Esophagus (tissue), 2 donors: ENCODE results near the gene ADAMTS17. TPM values are rescaled to one million over a fixed set of nuclear protein-coding genes. Genes with fewer than 3 reads are reported as not detected.

Source experiments
- H3K27ac ChIP-seq, 2 donors: one replicate each; pipeline ENCODE4 v1.5.1; 2013; ENCODE audit warnings: low read depth in 2 of 2, mild to moderate bottlenecking in 2 of 2, inconsistent platforms in 1 of 2, low read length in 1 of 2, moderate library complexity in 1 of 2
- H3K27me3 ChIP-seq, 2 donors: one replicate each; pipeline ENCODE4 v1.6.1; 2013; ENCODE audit warnings: low read length in 2 of 2, control low read depth in 1 of 2, mild to moderate bottlenecking in 1 of 2; ENCODE audit not compliant: insufficient read depth in 2 of 2, control insufficient read depth in 1 of 2
- H3K36me3 ChIP-seq, 2 donors: one replicate each; pipeline ENCODE4 v1.6.1; 2013; ENCODE audit warnings: low read length in 1 of 2; ENCODE audit not compliant: control insufficient read depth in 2 of 2, insufficient read depth in 2 of 2
- H3K4me1 ChIP-seq, 2 donors: one replicate each; pipeline ENCODE4 v1.6.1; 2013; ENCODE audit warnings: low read length in 1 of 2; ENCODE audit not compliant: control insufficient read depth in 2 of 2, insufficient read depth in 2 of 2
- H3K4me3 ChIP-seq, 2 donors: one replicate each; pipeline ENCODE4 v1.5.1; 2013; ENCODE audit warnings: low read length in 2 of 2, mild to moderate bottlenecking in 2 of 2, low read depth in 1 of 2, moderate library complexity in 1 of 2
- H3K9me3 ChIP-seq, 2 donors: one replicate each; pipeline ENCODE4 v1.6.1; 2013; ENCODE audit warnings: mild to moderate bottlenecking in 2 of 2, low read depth in 1 of 2, low read length in 1 of 2, moderate library complexity in 1 of 2; ENCODE audit not compliant: control insufficient read depth in 2 of 2, insufficient read depth in 1 of 2
- WGBS, 2 donors: extraction: QIAGEN DNeasy Blood & Tissue Kit; methylation state at CpG; one replicate each; pipeline ENCODE4 v1.1.7; 2013; 5-methylcytosine and 5-hydroxymethylcytosine counted together
- polyA plus RNA-seq, 2 donors: library from polyadenylated mRNA; stranded (reverse); fragments of 200-250 nt; gene quantifications; one replicate each; pipeline ENCODE4 v1.2.3, GENCODE V29; 2013
- donor health status: healthy with polysubstance abuse.
- donor health status: Bipolar disorder and iron deficiency.

Gene ADAMTS17
- polyA plus RNA-seq, 2 donors, result 2.1 to 6.9 TPM

GRCh38 chr15:100016632-100017031 lies 325.1 kb downstream of the ADAMTS17 start:
- peaks cover 2 to 3% of the 10 kb centered on the region in 2 donors for H3K4me1 ChIP-seq
- no peaks in the 10 kb centered on the region for H3K9me3 ChIP-seq
- H3K4me3 ChIP-seq, result no peak overlapping the region
- H3K27me3 ChIP-seq, result no peaks in the 10 kb centered on the region
- 79 to 80% methylated on average over 3 of the region's 3 CpGs for WGBS, 2 donors
- no peaks in the 10 kb centered on the region for H3K36me3 ChIP-seq
- no peak overlapping the region for H3K27ac ChIP-seq

DNA sequence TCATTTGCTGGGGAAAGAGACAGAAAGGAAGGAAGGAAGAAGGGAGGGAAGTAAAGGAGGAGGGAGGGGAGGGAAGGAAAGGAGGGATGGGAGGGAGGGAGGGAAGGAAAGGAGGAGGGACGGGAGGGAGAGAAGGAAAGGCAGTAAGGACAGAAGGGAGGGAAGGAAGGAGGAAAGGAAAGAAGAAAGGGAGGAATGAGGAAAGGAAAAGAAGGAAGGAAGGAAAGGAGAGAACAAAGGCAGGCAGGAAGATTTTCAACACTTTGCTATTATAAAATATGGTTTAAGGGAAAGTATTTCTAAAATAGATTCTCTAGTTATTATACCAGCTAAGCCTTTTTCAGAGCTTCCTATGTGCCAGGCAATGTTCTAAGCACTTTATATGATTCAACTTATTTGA lies 330.5 kb downstream of the ADAMTS17 start:
- Histone ChIP-seq H3K27ac (no peak overlapping the region), H3K9me3 (no peaks in the 10 kb centered on the region), H3K36me3 (no peaks in the 10 kb centered on the region), H3K27me3 (no peaks in the 10 kb centered on the region), H3K4me1 (no peaks in the 10 kb centered on the region), H3K4me3 (no peak overlapping the region)
- WGBS, 2 donors, result 75 to 80% methylated on average over 1 of the region's 1 CpG

DNA sequence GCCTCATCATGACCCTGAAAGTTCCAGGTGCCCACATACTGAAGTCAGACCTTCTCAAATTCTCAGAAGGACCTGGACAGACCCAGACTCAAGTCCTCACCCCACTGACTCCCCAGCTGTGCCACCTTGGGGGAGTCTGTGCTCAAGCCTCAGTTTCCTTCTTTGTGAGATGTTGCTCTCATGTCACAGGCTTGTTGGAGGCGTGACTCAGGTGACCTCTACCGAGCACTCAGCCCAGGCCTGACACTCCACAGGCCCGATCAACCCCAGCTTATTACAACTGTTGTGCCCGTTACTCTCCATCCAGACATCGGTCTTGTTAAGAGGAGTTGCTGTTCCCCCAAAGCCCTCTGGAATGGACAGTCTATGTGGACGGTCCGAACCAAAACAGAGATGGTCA lies 332.4 kb downstream of the ADAMTS17 start:
- WGBS, 2 donors, result 94 to 96% methylated on average over 7 of the region's 7 CpGs
- H3K27ac ChIP-seq, result no peak overlapping the region
- H3K27me3 ChIP-seq, result no peaks in the 10 kb centered on the region
- no peaks in the 10 kb centered on the region for H3K9me3 ChIP-seq
- H3K4me3 ChIP-seq, result no peak overlapping the region
- H3K4me1 ChIP-seq, result no peaks in the 10 kb centered on the region
- no peaks in the 10 kb centered on the region for H3K36me3 ChIP-seq

DNA sequence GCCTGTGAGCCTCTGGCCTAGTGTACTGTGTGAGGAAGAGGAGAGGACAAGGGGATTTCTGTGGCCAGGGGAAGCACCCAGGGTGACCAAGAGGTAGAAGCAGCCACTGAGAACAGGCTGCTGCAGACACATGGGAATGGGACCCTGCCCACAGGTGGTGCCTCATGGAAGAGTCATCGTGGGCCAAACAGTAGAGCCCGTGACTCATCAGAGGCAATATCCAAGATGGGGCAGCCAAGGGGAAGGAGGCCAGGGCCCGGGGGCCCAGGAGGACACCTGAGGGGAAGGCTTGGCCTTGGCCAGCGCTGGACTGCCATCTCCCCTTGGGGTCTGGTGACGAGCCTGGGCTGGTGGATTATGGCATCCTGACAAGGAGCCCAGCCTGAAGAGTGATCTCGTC lies 333.5 kb downstream of the ADAMTS17 start:
- H3K9me3 ChIP-seq, result no peaks in the 10 kb centered on the region
- no peaks in the 10 kb centered on the region for H3K36me3 ChIP-seq
- no peak overlapping the region for H3K4me3 ChIP-seq
- no peaks in the 10 kb centered on the region for H3K4me1 ChIP-seq
- no peak overlapping the region for H3K27ac ChIP-seq
- H3K27me3 ChIP-seq, result no peaks in the 10 kb centered on the region
- 62 to 72% methylated on average over 6 of the region's 6 CpGs for WGBS, 2 donors

- 94 to 95% methylated on average over 10 of the region's 10 CpGs for WGBS, 2 donors
- H3K27ac ChIP-seq, result no peak overlapping the region
- H3K9me3 ChIP-seq, result no peaks in the 10 kb centered on the region
- no peak overlapping the region for H3K4me3 ChIP-seq
- no peaks in the 10 kb centered on the region for H3K4me1 ChIP-seq
- no peaks in the 10 kb centered on the region for H3K27me3 ChIP-seq
- no peaks in the 10 kb centered on the region for H3K36me3 ChIP-seq
Observed at GRCh38 chr15:100007609-100008008, 334.2 kb downstream of the ADAMTS17 start.

GRCh38 chr15:100005715-100006114 lies 336.1 kb downstream of the ADAMTS17 start:
- H3K27ac ChIP-seq, result no peak overlapping the region
- 85 to 87% methylated on average over 5 of the region's 5 CpGs for WGBS, 2 donors
- H3K4me3 ChIP-seq, result no peak overlapping the region
- H3K9me3 ChIP-seq, result no peaks in the 10 kb centered on the region
- no peaks in the 10 kb centered on the region for H3K4me1 ChIP-seq
- no peaks in the 10 kb centered on the region for H3K27me3 ChIP-seq
- H3K36me3 ChIP-seq, result no peaks in the 10 kb centered on the region

DNA sequence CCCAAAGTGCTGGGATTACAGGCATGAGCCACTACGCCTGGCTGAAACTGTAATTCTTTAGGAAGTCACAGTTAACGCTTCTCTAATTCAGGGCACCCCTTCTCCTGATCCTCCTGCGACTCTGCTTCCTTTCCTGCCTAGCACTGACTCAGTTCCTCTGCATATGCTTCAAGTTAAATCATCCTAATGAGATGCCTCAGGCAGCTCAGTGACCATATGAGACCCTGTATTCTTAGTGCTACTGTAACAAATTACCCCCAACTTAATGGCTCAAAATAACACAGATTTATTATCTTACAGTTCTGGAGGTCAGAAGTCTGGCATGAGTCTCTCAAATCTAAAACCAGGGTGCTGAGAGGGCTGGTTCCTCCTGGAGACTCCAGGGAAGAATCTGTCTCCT lies 336.8 kb downstream of the ADAMTS17 start:
- Histone ChIP-seq H3K27ac (no peak overlapping the region), H3K36me3 (no peaks in the 10 kb centered on the region), H3K9me3 (no peaks in the 10 kb centered on the region), H3K4me1 (no peaks in the 10 kb centered on the region), H3K4me3 (no peak overlapping the region), H3K27me3 (no peaks in the 10 kb centered on the region)
- WGBS, 2 donors, result 86 to 95% methylated on average over 3 of the region's 3 CpGs

- 88 to 89% methylated on average over 17 of the region's 17 CpGs for WGBS, 2 donors
Observed at GRCh38 chr15:100002787-100003536, 338.8 kb downstream of the ADAMTS17 start.

GRCh38 chr15:100002086-100002620 lies 339.6 kb downstream of the ADAMTS17 start:
- no peak overlapping the region for H3K4me3 ChIP-seq
- WGBS, 2 donors, result 76 to 85% methylated on average over 16 of the region's 16 CpGs
- H3K27ac ChIP-seq, result no peak overlapping the region
- H3K27me3 ChIP-seq, result no peaks in the 10 kb centered on the region
- H3K36me3 ChIP-seq, result no peaks in the 10 kb centered on the region
- peaks cover 0 to 4% of the 10 kb centered on the region in 2 donors for H3K4me1 ChIP-seq
- no peaks in the 10 kb centered on the region for H3K9me3 ChIP-seq

More at GRCh38 chr15:100002787-100003536, 338.8 kb downstream of the ADAMTS17 start:
- H3K27me3 ChIP-seq, result no peaks in the 10 kb centered on the region
- H3K4me3 ChIP-seq, result no peak overlapping the region
- no peaks in the 10 kb centered on the region for H3K9me3 ChIP-seq
- H3K36me3 ChIP-seq, result no peaks in the 10 kb centered on the region
- no peak overlapping the region for H3K27ac ChIP-seq
- peaks cover 0 to 4% of the 10 kb centered on the region in 2 donors for H3K4me1 ChIP-seq

DNA sequence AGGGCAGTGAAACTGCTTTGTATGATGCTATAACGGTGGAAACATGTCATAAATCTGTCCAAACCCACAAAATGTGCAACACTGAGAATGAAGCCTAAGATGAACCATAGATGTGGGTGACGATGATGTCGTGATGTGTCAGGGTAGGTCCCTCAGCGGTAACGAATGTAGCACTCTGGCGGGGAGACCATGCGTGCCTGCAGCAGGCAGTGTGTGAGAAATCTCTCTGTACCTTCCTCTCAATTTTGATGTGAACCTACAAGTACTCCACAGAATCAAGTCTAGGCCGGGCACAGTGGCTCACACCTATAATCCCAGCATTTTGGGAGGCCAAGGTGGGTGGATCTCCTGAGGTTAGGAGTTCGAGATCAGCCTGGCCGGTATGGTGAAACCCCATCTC lies 340.4 kb downstream of the ADAMTS17 start:
- Histone ChIP-seq H3K27ac (no peak overlapping the region), H3K4me3 (no peak overlapping the region)
- WGBS, 2 donors, result 86 to 93% methylated on average over 10 of the region's 10 CpGs

More for the DNA sequence above, 340.4 kb downstream of the ADAMTS17 start:
- Histone ChIP-seq H3K27me3 (no peaks in the 10 kb centered on the region), H3K9me3 (no peaks in the 10 kb centered on the region), H3K4me1 (peaks cover 0 to 4% of the 10 kb centered on the region in 2 donors), H3K36me3 (no peaks in the 10 kb centered on the region)
